ENCODE data around the gene IFNAR2. TPM values are rescaled to one million over a fixed set of nuclear protein-coding genes. Genes with fewer than 3 reads are reported as not detected.

The IFNAR2 gene
- total and polyA plus RNA-seq, 2 donors from 2014 or later: 14.8 to 56.5 TPM

DNA sequence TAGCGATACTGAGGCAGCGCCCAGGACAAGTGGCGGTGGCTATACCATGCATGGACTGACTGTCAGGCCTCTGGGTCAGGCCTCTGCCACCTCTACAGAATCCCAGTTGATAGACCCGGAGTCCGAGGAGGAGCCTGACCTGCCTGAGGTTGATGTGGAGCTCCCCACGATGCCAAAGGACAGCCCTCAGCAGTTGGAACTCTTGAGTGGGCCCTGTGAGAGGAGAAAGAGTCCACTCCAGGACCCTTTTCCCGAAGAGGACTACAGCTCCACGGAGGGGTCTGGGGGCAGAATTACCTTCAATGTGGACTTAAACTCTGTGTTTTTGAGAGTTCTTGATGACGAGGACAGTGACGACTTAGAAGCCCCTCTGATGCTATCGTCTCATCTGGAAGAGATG is 33.2 kb downstream of the IFNAR2 start:
- no peak overlapping the region for H3K4me3 ChIP-seq (ENCODE audit: low read length in 3 of 3)

DNA sequence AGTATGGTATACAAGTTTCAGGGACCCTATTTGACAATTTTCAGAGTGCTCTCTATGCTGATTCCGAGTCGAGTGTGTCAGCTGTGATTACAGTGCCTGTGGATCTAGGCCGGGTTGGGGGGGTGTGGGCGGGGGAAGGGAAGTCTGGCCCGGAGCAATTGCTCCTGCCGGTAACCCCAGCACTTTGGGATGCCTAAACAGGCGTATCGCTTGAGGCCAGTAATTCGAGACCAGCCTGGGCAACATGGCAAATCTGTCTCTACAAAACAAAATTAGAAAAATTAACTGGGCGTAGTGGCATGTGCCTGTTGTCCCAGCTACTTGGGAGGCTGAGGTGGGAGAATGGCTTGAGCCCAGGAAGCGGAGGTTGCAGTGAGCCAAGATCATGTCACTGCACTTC is 34.8 kb downstream of the IFNAR2 start:
- Histone ChIP-seq H3K4me3 (ENCODE audit: low read length in 3 of 3) (no peak overlapping the region), H3K4me1 (ENCODE audit: control insufficient read depth in 2 of 3, insufficient read depth in 2 of 3, low read depth in 1 of 3, low read length in 3 of 3) (peaks cover 0 to 10% (median 0%) of the 10 kb centered on the region in 3 donors), H3K36me3 (ENCODE audit: control insufficient read depth in 2 of 3, insufficient read depth in 3 of 3, low read length in 3 of 3) (peaks cover 0 to 3% (median 0%) of the 10 kb centered on the region in 3 donors), H3K9me3 (ENCODE audit: control insufficient read depth in 2 of 3, insufficient read depth in 1 of 3, low read length in 3 of 3) (no peaks in the 10 kb centered on the region), H3K27me3 (ENCODE audit: control insufficient read depth, insufficient read depth, low read length) (no peaks in the 10 kb centered on the region), H3K27ac (ENCODE audit: low read depth in 2 of 2, low read length in 2 of 2) (no peak overlapping the region), H3K9ac (ENCODE audit: low read length in 3 of 3) (no peak overlapping the region)
- TF ChIP-seq, protein P1, sequence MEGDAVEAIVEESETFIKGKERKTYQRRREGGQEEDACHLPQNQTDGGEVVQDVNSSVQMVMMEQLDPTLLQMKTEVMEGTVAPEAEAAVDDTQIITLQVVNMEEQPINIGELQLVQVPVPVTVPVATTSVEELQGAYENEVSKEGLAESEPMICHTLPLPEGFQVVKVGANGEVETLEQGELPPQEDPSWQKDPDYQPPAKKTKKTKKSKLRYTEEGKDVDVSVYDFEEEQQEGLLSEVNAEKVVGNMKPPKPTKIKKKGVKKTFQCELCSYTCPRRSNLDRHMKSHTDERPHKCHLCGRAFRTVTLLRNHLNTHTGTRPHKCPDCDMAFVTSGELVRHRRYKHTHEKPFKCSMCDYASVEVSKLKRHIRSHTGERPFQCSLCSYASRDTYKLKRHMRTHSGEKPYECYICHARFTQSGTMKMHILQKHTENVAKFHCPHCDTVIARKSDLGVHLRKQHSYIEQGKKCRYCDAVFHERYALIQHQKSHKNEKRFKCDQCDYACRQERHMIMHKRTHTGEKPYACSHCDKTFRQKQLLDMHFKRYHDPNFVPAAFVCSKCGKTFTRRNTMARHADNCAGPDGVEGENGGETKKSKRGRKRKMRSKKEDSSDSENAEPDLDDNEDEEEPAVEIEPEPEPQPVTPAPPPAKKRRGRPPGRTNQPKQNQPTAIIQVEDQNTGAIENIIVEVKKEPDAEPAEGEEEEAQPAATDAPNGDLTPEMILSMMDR (IDR thresholded peaks at IDR 0.05; ENCODE audit: borderline replicate concordance, extremely low read depth, insufficient read depth): no peak
- intact Hi-C loops (cut with DNase I): no loop called here
- FAIRE-seq (no peak), DNase-seq (peak in 3 of 5 donors; percentile 19 to 28 (median 22))

More for the DNA sequence above, 33.2 kb downstream of the IFNAR2 start:
- Histone ChIP-seq H3K4me1 (ENCODE audit: control insufficient read depth in 2 of 3, insufficient read depth in 2 of 3, low read depth in 1 of 3, low read length in 3 of 3) (peaks cover 0 to 10% (median 0%) of the 10 kb centered on the region in 3 donors), H3K27ac (ENCODE audit: low read depth in 2 of 2, low read length in 2 of 2) (no peak overlapping the region), H3K36me3 (ENCODE audit: control insufficient read depth in 2 of 3, insufficient read depth in 3 of 3, low read length in 3 of 3) (peaks cover 0 to 3% (median 2%) of the 10 kb centered on the region in 3 donors), H3K27me3 (ENCODE audit: control insufficient read depth, insufficient read depth, low read length) (no peaks in the 10 kb centered on the region), H3K9ac (ENCODE audit: low read length in 3 of 3) (no peak overlapping the region), H3K9me3 (ENCODE audit: control insufficient read depth in 2 of 3, insufficient read depth in 1 of 3, low read length in 3 of 3) (no peaks in the 10 kb centered on the region)
- intact Hi-C loops (cut with DNase I): no loop called here
- no peak for DNase-seq
- no peak for FAIRE-seq
- TF ChIP-seq, protein P1 (IDR thresholded peaks at IDR 0.05; ENCODE audit: borderline replicate concordance, extremely low read depth, insufficient read depth): no peak

DNA sequence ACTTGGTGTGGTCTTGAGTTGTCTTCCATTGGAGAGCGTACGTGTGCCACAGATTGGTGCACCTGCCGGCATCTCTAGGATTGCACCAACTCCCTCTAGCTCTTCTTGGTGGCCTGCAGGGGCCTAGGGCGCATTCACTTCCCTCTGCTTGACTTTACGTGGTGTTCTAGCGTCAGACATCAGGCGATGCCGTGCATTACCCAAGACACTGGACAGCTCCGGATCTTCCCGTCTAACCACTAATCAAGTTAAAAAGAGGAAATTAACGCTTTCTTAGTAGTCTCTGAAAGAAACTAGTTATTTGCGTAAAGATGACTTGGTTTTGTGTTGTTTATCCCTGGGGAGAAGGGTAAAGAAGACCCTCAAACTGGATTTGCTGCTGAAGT is 35.9 kb downstream of the IFNAR2 start:
- peaks cover 0 to 3% (median 0%) of the 10 kb centered on the region in 3 donors for H3K36me3 ChIP-seq (ENCODE audit: control insufficient read depth in 2 of 3, insufficient read depth in 3 of 3, low read length in 3 of 3)
- H3K27ac ChIP-seq (ENCODE audit: low read depth in 2 of 2, low read length in 2 of 2): peak overlapping the region in 1 of 2 donors; percentile 45
- H3K4me1 ChIP-seq (ENCODE audit: control insufficient read depth in 2 of 3, insufficient read depth in 2 of 3, low read depth in 1 of 3, low read length in 3 of 3): peaks cover 0 to 8% (median 0%) of the 10 kb centered on the region in 3 donors
- FAIRE-seq: no peak
- peak overlapping the region; percentile 60 to 73 (median 62) for H3K9ac ChIP-seq (ENCODE audit: low read length in 3 of 3)
- TF ChIP-seq, protein P1 (IDR thresholded peaks at IDR 0.05; ENCODE audit: borderline replicate concordance, extremely low read depth, insufficient read depth): no peak
- no peaks in the 10 kb centered on the region for H3K9me3 ChIP-seq (ENCODE audit: control insufficient read depth in 2 of 3, insufficient read depth in 1 of 3, low read length in 3 of 3)
- intact Hi-C loops (cut with DNase I): no loop called here
- DNase-seq: peak in 3 of 5 donors; percentile 18 to 78 (median 61)
- H3K27me3 ChIP-seq (ENCODE audit: control insufficient read depth, insufficient read depth, low read length): no peaks in the 10 kb centered on the region
- peak overlapping the region; percentile 80 to 86 (median 82) for H3K4me3 ChIP-seq (ENCODE audit: low read length in 3 of 3)

All from kidney (tissue), 14 donors.